ENCODE results near the gene FADS3. TPM values are rescaled to one million over a fixed set of nuclear protein-coding genes. Genes with fewer than 3 reads are reported as not detected.

FADS3 gene
- total and polyA plus RNA-seq, 9 of the 15 experiments (the other 6 are each of a cell fraction or from before 2014, with no cell fraction given) = 0.97 to 148 (median 92.7) TPM

- peak; percentile 88; the same call in 1 of the 2 replicates for TF ChIP-seq ZBTB2 (IDR thresholded peaks at IDR 0.05)
- peak in 1 of 2 experiments; percentile 42; a peak in 2 of 4 replicates for TF ChIP-seq RAD21 (CRISPR knock-in tag; conservative IDR thresholded peaks at IDR 0.05 in 1 of 2, IDR thresholded peaks at IDR 0.05 in 1 of 2)
- no peak for TF ChIP-seq SRSF9 (IDR thresholded peaks at IDR 0.05; ENCODE audit: borderline replicate concordance, low read depth, low read length)
- peak; percentile 83 for TF ChIP-seq RBBP5 (IDR thresholded peaks at IDR 0.05; ENCODE audit: borderline replicate concordance, insufficient read depth, low read length, poor library complexity, severe bottlenecking)
- TF ChIP-seq EP400 (IDR thresholded peaks at IDR 0.05) = peak; percentile 72
- peak; percentile 14; the same call in 1 of the 2 replicates for TF ChIP-seq OTX1 (CRISPR knock-in tag; IDR thresholded peaks at IDR 0.05)
- 0 out of 2 replicates have a peak, but pooled peaks have one; percentile 5 for TF ChIP-seq PHF21A (IDR thresholded peaks at IDR 0.05; ENCODE audit: borderline replicate concordance, low read depth)
- TF ChIP-seq RHOXF2B (CRISPR knock-in tag; conservative IDR thresholded peaks at IDR 0.05) = no peak
- peak; percentile 83; the same call in 1 of the 2 replicates for TF ChIP-seq CTBP1 (IDR thresholded peaks at IDR 0.05; ENCODE audit: borderline replicate concordance)
- TF ChIP-seq, protein P1, sequence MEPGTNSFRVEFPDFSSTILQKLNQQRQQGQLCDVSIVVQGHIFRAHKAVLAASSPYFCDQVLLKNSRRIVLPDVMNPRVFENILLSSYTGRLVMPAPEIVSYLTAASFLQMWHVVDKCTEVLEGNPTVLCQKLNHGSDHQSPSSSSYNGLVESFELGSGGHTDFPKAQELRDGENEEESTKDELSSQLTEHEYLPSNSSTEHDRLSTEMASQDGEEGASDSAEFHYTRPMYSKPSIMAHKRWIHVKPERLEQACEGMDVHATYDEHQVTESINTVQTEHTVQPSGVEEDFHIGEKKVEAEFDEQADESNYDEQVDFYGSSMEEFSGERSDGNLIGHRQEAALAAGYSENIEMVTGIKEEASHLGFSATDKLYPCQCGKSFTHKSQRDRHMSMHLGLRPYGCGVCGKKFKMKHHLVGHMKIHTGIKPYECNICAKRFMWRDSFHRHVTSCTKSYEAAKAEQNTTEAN (CRISPR knock-in tag; IDR thresholded peaks at IDR 0.05) = no peak
- peak; percentile 27 to 53; a peak in 2 of 4 replicates for TF ChIP-seq MAZ (CRISPR knock-in tag; conservative IDR thresholded peaks at IDR 0.05 in 1 of 2, IDR thresholded peaks at IDR 0.05 in 1 of 2)
- TF ChIP-seq ZNF75A (CRISPR knock-in tag; IDR thresholded peaks at IDR 0.05) = no peak; the same call in 1 of the 2 replicates
- peak; percentile 98 for TF ChIP-seq RNF2 (IDR thresholded peaks at IDR 0.05)
- TF ChIP-seq BRD9 (IDR thresholded peaks at IDR 0.05; ENCODE audit: low read depth, partially characterized antibody) = peak; percentile 95
- no peak for TF ChIP-seq NCOA4 (IDR thresholded peaks at IDR 0.05; ENCODE audit: partially characterized antibody)
- TF ChIP-seq LEF1 (IDR thresholded peaks at IDR 0.05) = peak; percentile 96
Measured at GRCh38 chr11:61841636-61842527, 49.5 kb downstream of the FADS3 start (continued).

All from K562 (cell line).